RWPE2 (cell line): Measurements from ENCODE around the gene TTC28.

ENCODE experiments used
- ATAC-seq: fragments of 200-7000 bp; cut with Tn5 transposase; 3 replicates; pipeline ENCODE4 v1.9.1; 2021; ENCODE audit warnings: low read depth
- DNase-seq: peaks from one replicate; pipeline ENCODE4 v3.0.0-alpha.2; 2020; ENCODE audit warnings: low spot score
- H3K27ac ChIP-seq: fragments of 450-650 bp; 2 replicates; pipeline ENCODE4 v1.5.1; 2017; ENCODE audit warnings: mild to moderate bottlenecking; ENCODE audit not compliant: poor library complexity, severe bottlenecking
- H3K27me3 ChIP-seq: fragments of 250-450 bp; sonication (Bioruptor Pico); 2 replicates; pipeline ENCODE4 v1.5.1; 2021; ENCODE audit warnings: mild to moderate bottlenecking, moderate library complexity; ENCODE audit not compliant: insufficient read depth, poor library complexity, severe bottlenecking
- H3K36me3 ChIP-seq: fragments of 250-450 bp; sonication (Bioruptor Pico); 2 replicates; pipeline ENCODE4 v1.5.1; 2020; ENCODE audit warnings: low read depth, mild to moderate bottlenecking, moderate library complexity
- H3K4me1 ChIP-seq: fragments of 250-450 bp; sonication (Bioruptor Pico); 2 replicates; pipeline ENCODE4 v1.5.1; 2021; ENCODE audit warnings: mild to moderate bottlenecking, moderate library complexity; ENCODE audit not compliant: insufficient read depth, poor library complexity, severe bottlenecking
- H3K4me3 ChIP-seq: fragments of 250-450 bp; sonication (Bioruptor Pico); 2 replicates; pipeline ENCODE4 v1.5.1; 2021; ENCODE audit warnings: mild to moderate bottlenecking, moderate library complexity; ENCODE audit not compliant: severe bottlenecking
- H3K9me3 ChIP-seq: fragments of 250-450 bp; sonication (Bioruptor Pico); 2 replicates; pipeline ENCODE4 v1.5.1; 2021; ENCODE audit warnings: mild to moderate bottlenecking, moderate library complexity; ENCODE audit not compliant: severe bottlenecking
- CTCF ChIP-seq: fragments of 450-650 bp; IDR thresholded peaks from one replicate; pipeline ENCODE4 v1.5.1; 2017; ENCODE audit warnings: mild to moderate bottlenecking, moderate library complexity; ENCODE audit not compliant: poor library complexity, severe bottlenecking

TTC28 gene

GRCh38 chr22:28395920-28396753 lies 283.5 kb downstream of the TTC28 start:
- no peak overlapping the region for H3K27ac ChIP-seq

GRCh38 chr22:28395520-28395919 lies 284.1 kb downstream of the TTC28 start:
- Histone ChIP-seq H3K36me3 (no peaks in the 10 kb centered on the region), H3K9me3 (no peaks in the 10 kb centered on the region), H3K4me3 (no peak overlapping the region), H3K27me3 (no peaks in the 10 kb centered on the region), H3K27ac (no peak overlapping the region), H3K4me1 (no peaks in the 10 kb centered on the region)
- TF ChIP-seq CTCF = no peak
- ATAC-seq (no peak), DNase-seq (no peak)

More at GRCh38 chr22:28395920-28396753, 283.5 kb downstream of the TTC28 start:
- no peak for TF ChIP-seq CTCF
- H3K36me3 ChIP-seq = no peaks in the 10 kb centered on the region
- no peak overlapping the region for H3K4me3 ChIP-seq
- DNase-seq (no peak), ATAC-seq (no peak)
- no peaks in the 10 kb centered on the region for H3K27me3 ChIP-seq
- H3K9me3 ChIP-seq = no peaks in the 10 kb centered on the region
- no peaks in the 10 kb centered on the region for H3K4me1 ChIP-seq

- ATAC-seq (no peak), DNase-seq (no peak)
- Histone ChIP-seq H3K27ac (no peak overlapping the region), H3K4me1 (no peaks in the 10 kb centered on the region), H3K9me3 (no peaks in the 10 kb centered on the region), H3K27me3 (no peaks in the 10 kb centered on the region), H3K36me3 (no peaks in the 10 kb centered on the region), H3K4me3 (no peak overlapping the region)
- no peak for TF ChIP-seq CTCF
Measured at GRCh38 chr22:28394513-28395110, 285.0 kb downstream of the TTC28 start.

- no peaks in the 10 kb centered on the region for H3K27me3 ChIP-seq
- H3K9me3 ChIP-seq = no peaks in the 10 kb centered on the region
- ATAC-seq (no peak), DNase-seq (no peak)
- no peak overlapping the region for H3K27ac ChIP-seq
- no peaks in the 10 kb centered on the region for H3K36me3 ChIP-seq
- no peaks in the 10 kb centered on the region for H3K4me1 ChIP-seq
- no peak overlapping the region for H3K4me3 ChIP-seq
- TF ChIP-seq CTCF = no peak
Measured at GRCh38 chr22:28381429-28382167, 298.0 kb downstream of the TTC28 start.
